AG08396 (cell line): Measurements from ENCODE around the gene GPN2.

Source experiments
- DNase-seq: peaks from one replicate; pipeline ENCODE4 v3.0.0; 2012; ENCODE audit warnings: low spot score, mixed read lengths

Gene GPN2

GRCh38 chr1:26889551-26890466 is at the start of gene GPN2:
TSS of gene GPN2 (minus strand) at chr1:26890283. CDS start at chr1:26890096, 187 bp downstream.
- DNase-seq, result peak; percentile 89

- DNase-seq, result no peak
Measured at GRCh38 chr1:26938659-26939025, 48.6 kb upstream of the GPN2 start.

DNA sequence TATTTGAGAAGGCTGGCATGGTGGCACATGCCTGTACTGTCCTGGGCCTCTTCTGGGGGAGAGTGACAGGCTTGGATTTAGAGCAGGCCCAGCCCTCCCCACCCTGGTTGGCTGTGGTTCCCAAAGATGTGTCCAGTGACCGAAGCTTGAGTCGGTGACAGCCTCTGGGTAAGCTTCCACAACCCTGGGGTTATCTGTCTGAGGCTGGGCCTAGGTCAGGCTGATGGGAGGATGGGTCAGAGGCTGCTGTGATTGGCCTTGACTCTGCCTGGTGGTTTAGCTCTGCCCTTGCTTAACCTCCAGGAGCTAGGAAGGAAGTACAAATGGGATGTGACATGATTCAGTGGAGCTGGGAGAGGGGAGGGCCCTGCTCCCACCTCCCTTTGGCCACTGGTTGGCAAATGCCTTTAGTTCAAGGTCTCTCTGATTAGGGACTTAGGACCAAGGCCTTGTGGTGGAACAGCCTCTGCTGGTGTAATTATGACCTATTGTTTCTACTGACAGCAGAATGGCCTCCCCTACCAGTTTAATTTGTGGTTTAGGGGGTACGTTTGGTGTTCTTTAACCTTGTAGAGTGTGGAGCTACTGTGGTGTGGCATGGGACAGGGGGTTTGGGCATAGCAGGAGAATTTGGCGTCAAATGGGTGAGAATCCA is 48.0 kb upstream of the GPN2 start:
- DNase-seq, result no peak

DNA sequence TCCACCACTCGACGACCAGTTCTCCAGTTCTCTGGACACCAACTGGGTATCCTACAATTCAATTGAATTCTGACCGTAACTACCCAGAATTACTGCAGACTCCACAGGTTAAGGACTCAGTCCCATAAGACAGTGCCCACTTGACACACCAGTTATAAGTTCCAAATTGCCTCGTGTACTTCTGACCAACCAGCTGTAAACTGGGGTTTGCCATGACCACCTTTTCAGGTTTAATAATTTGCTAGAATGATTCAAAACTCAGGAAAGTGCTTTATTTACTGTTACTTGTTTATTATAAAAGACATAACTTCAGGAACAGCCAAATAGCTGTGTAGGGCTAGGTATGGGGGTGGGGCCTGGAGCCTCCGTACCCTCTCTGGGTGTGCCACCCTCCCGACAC is 46.7 kb upstream of the GPN2 start:
- no peak for DNase-seq

- DNase-seq, result no peak
Measured at GRCh38 chr1:26932531-26932930, 42.4 kb upstream of the GPN2 start.

DNA sequence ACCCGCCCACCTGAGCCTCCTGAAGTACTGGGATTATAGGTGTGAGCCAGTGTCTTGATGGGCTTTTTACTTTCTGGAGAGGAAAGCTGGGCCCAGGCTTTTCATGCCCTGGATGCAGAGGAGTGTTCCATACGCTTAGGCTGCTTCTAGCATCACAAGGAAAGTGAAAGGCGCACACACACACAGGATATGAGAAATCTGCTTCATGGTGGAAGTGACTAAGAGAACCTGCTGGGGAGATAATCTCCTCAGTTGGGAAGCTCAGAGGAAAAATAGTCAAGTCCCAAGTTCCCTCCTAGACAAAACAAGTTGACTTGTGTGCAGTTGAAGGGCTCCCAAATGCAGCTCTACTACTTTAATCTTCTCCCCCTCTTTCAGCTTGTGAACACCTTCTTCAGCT is 33.6 kb upstream of the GPN2 start:
- DNase-seq, result no peak

DNA sequence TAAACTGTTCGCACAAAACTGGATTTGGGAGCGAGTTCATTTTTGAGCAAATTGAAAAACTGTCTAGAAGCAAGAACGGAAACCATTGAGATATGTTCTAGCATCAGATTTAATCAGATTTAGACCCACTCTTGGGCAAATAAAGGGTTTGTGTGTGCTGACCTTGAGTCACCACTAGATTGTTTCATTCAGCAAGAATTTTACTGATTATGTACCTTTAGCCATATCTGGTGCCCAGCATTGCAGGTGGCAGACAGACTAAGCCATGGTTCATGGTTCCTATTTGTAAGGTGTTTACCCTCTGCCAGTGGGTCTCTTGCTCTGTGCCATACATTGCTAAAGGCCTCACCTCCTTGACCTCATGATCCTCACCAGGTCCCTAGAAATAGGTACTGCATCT is 32.8 kb upstream of the GPN2 start:
- no peak for DNase-seq

- DNase-seq, result no peak
Measured at GRCh38 chr1:26922431-26922729, 32.3 kb upstream of the GPN2 start.

DNA sequence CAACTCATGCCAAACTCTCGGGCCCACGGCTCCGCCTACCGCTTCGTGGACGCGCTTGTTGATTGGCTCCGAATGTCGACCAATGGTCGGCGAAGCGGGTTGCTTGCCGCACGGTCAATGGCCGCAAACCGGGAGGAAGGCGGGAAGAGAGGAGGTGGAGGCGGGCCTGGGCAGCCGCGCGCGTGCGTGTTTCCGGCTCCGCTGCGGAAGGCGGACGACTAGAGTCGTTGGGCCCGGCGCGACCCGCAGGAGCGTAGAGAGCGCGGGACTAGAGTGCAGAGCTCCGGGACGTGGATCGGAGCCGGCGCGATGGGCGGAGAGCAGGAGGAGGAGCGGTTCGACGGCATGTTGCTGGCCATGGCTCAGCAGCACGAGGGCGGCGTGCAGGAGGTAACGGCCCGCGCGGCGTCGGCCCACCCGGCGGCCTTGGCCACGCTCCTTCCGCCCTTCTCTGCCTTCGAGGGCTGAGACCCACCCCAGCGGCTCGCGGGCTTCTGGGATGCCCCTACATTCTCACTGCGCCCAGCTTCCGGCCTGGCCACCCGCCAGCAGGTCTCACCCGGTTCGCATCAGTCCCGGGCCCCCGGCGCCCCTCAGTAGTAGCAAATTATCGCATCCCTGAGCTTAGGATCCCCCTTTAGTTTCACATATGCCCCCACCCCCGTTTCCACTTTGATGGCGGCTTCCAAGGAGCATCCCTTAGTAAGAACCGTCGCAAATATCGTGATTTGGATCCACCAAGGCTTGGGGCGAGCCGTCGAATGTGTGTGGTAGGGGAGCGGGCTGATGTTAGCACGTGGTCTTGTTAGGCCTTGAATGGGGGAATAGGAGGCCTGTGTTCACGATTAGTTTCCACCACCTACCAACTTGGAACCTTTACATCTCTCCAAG is 31.7 kb upstream of the GPN2 start, which contains the start of gene NUDC:
Gene NUDC (plus strand): TSS at position 204 of the 891 bp plus-strand sequence. CDS start 106 bp downstream, at position 310.
- peak; percentile 97 for DNase-seq

DNA sequence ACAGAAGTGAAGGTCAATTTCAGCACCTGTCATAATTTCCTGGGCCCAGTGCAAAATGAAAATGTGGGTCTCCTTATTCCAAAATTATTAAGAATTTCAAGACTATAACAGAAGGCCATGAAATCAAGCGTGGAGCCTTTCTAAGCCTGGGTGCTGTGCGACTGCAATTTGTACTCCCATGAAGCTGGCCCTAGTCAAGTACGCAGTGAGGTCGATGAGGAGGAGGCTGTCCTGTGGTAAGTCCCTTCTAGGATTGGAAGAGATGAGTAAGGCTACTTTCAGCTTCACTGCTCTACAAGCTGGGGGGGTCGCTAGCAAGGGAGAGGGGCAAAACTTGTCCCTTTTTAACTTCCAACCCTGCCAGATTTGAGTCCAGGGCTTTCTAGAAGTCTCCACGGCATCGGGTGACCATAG is 31.1 kb upstream of the GPN2 start:
- DNase-seq, result no peak

- DNase-seq, result no peak
Measured at GRCh38 chr1:26915204-26915842, 25.2 kb upstream of the GPN2 start.

GRCh38 chr1:26913754-26914619 is 23.9 kb upstream of the GPN2 start, which contains the start of gene NR0B2:
TSS of gene NR0B2 (minus strand) at chr1:26913975. CDS start at chr1:26913940, 35 bp downstream.
- DNase-seq, result no peak

GRCh38 chr1:26913389-26913753 is 23.3 kb upstream of the GPN2 start:
- no peak for DNase-seq

DNA sequence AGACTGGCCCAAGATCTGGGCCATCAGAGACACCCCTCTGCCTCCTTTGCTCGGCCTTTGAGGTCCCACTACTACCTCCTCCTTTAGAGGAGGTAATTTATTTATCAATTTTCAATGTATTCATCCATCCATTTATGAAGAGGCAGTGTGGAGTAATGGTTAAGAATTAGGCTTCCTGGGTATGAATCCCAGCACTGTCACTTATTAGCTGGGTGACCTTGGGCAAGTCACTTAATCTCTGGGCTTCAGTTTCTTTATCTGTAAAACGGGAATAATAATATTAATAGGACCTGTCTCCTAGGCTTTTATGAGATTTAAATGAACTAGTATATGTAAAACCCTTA is 22.0 kb upstream of the GPN2 start:
- no peak for DNase-seq

DNA sequence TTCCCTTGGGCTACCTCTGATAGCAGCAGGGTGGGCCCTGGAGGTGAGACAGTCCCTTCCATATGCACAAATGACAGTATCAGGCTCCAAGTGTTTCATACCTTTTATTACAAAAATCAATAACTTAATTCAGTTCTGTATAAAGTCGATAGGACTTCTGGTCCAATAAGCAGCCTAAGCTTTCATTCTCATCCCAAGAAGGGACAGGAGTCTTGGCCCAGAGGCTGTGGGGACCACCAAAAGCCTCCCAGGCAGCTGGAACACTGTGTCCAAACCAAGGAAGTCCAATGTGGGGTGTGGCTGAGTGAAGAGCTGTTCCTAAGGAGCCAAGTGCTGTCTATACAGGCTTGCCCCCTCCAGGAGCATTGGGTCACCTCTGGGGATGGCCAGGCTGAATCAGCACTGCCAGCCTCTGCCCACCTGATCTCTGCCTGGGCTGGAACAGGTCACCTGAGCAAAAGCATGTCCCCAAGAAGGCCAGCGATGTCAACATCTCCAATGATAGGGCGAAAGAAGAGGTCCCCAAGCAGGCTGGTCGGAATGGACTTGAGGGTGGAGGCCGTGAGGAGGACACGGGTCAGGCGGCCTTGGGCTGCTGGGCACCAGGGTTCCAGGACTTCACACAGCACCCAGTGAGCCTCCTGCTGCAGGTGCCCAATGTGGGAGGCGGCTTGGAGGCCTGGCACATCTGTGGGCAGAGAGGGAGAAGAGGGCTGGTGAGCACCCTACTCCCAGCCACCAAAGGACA is 21.5 kb upstream of the GPN2 start:
- DNase-seq, result no peak

DNA sequence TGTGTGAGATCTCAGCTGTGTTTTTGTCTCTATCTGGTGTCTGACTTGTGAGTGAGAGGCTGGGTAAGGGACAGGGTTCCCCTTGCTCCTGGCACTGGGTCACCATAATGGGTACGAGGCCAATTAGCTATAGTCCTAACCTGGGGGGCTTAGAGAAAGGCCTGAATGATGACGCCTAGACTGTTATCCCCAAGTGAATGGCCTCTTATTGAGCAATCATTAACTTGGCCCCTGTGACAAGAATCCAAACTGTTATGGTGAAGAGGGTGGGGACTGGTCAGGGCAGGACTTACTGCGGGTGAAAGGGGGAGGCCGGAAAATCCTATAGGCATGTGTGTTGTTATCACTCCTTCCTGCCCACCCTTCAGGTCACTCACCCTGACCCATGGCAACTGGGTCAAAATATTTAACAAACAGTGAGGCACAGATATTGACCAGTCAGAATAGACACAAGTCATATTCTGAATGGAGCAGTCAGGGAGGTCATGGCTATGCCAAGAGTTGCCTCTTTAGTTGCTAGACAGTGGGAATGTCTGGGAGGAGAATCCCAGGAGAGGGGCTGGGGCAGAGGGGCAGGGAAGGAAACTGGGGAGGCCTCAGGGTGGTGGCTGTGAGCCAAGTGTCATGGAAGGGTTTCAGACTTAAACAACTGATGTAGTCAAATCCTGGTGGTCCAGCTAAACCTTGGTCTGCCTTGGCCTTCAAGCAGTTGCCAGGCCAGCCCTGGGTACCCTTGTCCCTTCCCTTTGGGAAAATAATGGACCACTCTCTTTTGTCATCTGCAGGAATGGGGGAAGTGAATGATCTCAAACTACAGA is 20.5 kb upstream of the GPN2 start:
- no peak for DNase-seq

DNA sequence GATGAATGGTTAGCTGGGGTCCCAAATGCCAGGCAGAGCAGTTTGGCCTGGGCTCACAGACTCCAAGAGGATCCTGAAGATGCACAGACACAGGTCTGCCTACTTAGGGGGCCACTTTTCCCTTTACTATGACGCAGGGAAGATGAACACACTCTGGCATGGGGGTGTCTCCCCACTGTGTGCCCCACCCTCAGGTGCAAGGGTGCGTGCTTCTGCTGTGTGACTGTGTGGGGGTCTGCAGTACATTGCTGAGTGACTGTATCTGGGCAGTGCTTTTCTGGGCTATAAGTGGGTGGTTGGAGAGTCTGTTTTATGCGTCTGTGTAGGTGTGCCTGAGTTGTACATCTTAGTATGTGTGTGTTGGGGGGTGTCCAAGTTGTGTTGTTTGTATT is 19.9 kb upstream of the GPN2 start:
- no peak for DNase-seq

DNA sequence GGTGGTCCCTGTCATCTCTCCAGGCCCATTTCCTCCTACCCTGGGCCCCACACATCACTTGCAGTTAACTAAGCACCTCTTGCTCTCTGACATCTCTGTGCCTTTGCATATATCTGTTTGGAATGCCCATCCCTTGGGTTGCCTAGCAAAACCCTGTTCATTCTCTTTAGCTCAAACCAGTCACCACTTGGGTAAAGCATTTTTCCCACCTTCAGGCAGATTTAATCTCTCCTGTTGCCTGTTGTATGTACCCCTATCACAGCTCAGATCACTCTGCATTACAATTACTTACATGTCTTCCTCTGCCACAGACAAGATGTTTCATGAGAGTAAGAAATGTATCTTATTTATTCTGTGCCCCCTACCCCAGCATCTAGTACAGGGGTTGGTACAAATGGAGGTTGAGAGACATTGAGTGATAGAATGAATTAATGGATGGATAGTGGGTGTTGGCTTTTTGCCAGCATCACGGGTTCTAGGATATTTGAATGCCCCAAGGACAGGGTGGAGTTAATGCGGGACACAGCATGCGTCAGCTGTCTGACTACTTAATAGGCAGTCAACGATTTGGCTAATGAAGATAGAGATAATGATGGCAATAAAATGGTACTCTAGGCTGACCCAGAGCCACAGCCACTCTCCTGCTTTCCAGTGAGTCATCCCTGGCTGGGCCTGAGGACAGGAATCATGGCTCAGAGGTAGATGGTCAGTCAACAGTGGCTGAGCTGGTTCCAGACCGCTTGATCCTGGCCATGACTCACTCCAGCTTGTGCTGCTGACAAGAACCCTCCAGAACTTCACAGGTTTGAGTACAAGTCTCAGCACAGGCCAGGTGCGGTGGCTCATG is 17.2 kb upstream of the GPN2 start:
- DNase-seq, result peak; percentile 87
